HG03159 (cell line): ENCODE measurements around the gene AIPL1.

Experiments used
- ATAC-seq: cut with Tn5 transposase; IDR thresholded peaks from one replicate; pipeline ENCODE4 v1.9.1; 2021; ENCODE audit warnings: mild to moderate bottlenecking, moderate library complexity; ENCODE audit not compliant: unreplicated experiment

The AIPL1 gene

GRCh38 chr17:6423931-6424330 lies 11.0 kb downstream of the AIPL1 start:
- ATAC-seq, result no peak

DNA sequence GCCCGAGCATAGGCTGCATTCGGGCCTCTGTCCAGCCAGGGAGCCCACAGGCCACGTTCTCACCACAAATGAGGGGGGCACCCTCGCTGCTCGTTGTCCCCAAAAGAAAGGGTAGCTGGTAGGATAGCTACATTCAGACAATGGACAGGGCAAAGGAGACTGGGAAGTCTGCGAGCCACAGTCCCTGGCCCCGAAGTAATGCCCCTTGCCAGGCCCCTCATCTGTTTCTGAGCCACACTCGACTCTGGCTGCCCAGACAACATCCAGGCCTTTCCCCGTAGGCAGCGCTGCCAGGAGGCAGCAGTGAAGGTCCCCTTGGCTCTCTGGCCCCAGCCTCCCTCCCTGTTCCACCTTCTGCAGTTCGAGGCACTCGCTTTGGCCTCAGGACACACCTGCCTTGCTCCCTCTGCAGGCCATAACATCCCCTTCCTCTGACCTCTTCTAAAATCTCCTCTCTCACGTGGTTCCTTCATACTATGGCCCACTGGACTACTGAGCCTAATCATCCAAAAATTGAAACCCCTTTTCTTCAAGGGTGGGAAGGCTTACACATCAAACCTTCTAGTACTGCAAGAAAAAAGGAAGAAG lies 12.2 kb downstream of the AIPL1 start:
- no peak for ATAC-seq

DNA sequence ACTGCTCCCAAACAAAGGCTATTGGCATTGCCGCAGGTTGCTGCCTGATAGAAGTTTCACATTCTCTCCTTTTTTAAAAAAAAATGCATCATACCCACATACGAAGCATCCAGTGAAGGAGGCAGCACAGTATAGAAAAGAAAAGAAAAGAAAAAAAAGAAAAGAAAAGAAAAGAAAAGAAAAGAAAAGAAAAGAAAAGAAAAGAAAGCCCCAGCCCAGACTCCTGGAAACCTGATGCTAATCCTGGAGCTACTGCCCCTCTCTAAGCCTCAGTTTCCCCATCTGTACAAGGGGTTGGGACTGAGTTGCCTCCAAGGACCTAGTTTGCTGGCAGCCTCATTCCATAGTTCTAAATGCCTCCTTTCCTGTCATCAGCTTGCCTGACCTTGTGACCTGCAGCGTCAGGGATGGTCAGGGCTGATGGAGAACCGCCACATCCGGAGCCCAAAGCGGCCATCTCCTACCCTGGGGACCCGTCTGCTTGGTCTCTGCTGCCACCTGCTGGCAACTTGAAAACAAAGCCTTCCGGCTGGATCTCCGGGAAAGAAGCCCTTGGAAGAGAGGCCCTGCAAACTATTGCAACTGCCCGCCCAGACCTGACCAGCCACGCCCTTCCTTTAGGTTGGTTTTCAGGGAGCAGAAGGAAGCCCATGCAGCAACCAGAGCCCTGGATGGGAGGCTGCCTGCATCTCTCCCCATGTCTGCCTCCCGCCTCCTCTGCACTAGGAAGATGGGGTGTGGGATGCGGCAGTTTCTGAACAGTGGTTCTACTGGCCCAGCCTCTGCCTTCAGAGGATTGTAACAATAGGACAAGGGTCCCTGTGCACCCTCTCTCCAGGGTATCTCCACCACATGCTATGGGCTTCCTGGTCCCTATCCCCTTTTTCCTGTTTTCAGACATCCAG lies 13.0 kb downstream of the AIPL1 start:
- no peak for ATAC-seq

- no peak for ATAC-seq
Observed at GRCh38 chr17:6420173-6420641, 14.7 kb downstream of the AIPL1 start.

GRCh38 chr17:6415616-6416015 lies 19.3 kb downstream of the AIPL1 start:
- no peak for ATAC-seq

DNA sequence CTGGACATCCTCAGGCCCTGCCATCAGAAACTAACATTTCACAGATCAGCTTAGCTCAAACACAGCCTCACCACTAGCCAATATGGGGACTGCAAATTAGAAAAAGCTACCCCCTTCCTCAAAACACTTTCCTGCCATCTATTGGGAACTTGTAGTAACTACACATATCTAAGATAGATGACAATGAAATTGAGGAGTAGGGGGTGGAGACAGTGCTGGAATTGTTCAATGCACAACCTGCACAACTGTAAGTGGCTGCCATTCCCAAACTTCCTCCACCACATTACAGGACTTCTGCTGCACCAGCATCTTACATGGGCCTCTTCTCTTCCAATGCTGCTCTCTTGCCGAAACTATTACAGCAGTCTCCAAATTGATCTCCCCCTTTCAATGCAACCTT lies 21.9 kb downstream of the AIPL1 start:
- no peak for ATAC-seq

GRCh38 chr17:6408735-6409134 lies 26.2 kb downstream of the AIPL1 start:
- ATAC-seq, result no peak

- no peak for ATAC-seq
Observed at GRCh38 chr17:6408276-6408675, 26.6 kb downstream of the AIPL1 start.

GRCh38 chr17:6402258-6402657 lies 32.7 kb downstream of the AIPL1 start:
- no peak for ATAC-seq

- ATAC-seq, result no peak
Observed at GRCh38 chr17:6398955-6399354, 36.0 kb downstream of the AIPL1 start.

GRCh38 chr17:6394055-6394606 lies 40.8 kb downstream of the AIPL1 start:
- ATAC-seq, result no peak

- no peak for ATAC-seq
Observed at GRCh38 chr17:6393351-6393952, 41.5 kb downstream of the AIPL1 start.

DNA sequence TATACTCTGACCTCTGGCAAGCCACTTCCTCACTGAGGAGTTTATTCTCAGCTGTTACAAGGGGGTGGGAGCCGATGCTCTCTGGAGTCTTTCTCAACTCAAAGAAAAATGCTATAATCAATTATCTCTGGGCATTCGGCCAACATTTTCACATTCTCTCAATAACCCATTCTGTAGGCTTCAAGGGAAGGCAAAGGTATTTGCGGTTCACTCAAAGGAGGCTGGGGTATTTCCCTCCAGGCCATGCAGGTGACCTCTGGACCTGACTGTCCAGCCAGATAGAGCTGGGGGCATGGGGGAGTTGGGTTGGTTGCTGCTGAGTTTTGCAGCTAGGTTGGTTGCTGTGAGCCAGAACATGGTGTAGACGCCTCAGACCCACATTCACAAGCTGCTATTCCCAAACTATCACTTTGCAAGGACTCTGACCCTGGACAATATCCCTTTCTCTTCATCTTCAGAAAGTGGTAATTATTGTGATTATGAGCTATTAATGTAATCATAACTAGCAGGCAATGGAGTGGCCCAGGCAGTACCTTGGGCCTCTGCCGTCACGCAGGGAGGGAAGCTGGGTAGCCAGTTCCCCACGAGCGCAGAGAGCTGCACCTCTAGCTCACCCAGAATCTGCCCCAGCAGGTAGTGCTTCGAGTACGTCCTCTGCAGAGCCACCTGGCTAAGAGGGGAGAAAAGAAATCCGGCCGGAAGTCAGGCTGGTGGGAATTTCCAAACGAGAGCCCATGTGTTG lies 42.1 kb downstream of the AIPL1 start:
- ATAC-seq, result no peak

DNA sequence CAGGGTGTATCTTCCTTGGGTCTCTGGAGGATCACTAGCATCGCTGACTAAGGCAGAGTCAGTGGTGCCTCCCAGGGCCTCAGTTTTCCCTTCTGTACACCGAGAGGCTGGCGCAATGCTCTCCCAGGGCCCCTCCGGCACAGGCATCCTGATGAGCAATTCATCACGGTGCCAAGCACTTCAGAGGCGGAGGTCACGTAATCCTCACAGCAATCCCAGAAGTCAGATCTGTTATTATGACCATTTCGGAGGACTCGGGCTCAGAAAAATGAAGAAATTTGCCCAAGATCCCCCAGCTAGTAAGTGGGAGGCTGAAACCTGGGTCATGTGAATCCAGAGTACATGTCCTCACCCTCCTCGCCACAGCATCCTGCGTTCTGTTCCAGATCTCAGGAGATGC lies 46.5 kb downstream of the AIPL1 start:
- no peak for ATAC-seq

DNA sequence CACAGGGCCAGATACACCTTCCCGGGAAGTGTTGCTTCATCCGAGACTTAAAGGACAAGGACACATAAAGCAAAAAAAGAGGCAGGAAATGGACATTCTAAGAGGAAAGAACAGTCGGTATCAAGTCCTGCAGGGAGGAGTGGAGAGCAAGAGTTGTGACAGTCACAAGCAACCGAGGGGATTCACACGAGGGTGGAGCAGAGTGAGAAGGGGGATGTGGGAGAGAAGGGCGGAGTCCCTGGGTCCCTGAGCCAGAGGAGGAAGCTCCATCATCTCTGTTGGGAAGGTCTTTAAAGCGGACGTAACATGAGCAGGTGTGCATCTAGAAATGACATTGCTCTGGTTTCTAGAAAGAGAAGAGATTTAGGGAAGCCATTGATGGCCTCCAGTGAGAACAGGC lies 47.1 kb downstream of the AIPL1 start:
- ATAC-seq, result no peak

DNA sequence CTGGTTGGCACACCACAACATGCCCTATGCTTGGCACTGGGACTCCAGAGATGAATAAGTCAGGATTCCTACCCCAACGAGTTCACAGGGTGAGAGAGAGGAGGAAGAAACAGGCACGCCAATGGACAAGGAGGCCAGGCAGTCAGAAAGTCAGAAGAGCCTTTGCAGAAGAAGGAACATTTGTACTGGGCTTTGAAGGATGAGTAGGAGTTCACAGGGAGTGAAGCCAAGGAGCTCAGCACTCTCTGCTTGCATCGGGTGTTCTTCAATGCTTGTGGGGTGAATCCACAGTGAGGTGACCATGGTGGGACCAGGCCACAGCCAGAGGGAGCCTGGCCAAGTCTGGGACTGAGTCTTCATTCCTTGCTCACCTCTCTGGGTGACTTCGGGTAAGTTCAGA lies 47.5 kb downstream of the AIPL1 start:
- no peak for ATAC-seq

- no peak for ATAC-seq
Observed at GRCh38 chr17:6386041-6386630, 48.8 kb downstream of the AIPL1 start.

DNA sequence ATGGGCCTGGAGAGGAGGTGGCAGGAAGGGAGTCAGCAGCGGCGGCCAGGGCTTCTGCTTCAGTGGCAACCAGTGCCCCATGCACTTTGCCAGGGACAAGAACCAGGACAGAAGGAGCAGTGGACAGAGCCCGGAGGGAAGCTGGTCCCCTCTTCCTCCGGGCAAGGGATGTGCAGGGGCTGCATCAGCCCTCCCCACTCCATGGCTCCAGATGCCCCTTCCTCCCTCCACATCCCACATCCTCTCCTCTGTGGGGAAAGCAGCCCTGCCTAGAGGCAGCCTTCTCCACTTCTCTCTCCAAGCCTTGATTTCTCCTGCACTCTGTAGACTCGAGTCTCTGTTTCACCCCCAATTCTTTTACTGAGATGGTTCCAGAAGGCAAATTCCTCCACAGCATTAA lies 50.4 kb downstream of the AIPL1 start:
- no peak for ATAC-seq

DNA sequence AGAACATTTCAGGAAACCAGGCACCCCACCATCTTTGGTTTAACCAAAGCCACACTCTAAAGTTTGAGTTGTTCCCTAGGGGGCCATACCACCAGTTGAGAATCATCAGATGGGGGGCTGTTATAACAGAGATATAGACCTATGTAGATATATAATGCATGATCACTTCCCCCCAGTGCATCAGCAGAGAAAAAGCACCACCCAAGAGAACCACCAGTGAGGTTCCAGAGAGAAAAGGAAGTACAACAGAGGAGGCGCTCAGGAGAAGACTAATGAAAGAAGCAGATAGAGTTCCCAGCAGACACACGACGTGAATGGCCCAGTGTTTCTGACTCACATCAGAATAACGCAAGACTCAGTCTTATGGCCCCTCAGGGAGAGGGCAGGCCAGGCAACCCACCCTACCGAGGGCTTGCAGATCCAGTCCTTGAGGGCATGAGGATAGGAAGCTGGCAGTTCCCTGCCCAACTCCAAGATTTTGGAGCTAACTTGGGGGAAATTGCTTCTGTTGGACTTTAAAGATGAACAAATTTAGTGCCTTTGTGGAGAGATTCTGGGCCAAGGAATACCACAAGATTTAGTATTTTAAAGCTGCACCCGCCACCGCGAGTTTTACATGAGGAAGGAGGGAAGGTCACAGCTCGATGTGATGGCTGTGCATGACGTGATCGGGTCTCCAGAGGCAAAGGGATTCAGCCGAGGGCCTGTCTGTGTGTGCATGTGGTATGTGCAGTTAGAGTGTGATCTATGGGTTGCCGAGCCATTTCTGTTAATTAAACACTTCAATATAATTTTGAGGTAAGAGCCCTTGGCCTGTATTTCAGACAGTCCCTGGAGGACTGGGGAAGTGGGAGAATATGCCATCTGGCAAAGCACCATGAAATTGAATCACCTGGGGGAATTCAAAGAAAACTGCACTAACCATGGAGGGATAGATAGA lies 53.1 kb downstream of the AIPL1 start:
- ATAC-seq, result no peak
